ENCODE results near the gene CCER1.
"Not testable (repeated sequence)": the region's sequence is repeated elsewhere in the genome, so short reads cannot be mapped to it uniquely, and the experiment has no call there.

CCER1 gene

DNA sequence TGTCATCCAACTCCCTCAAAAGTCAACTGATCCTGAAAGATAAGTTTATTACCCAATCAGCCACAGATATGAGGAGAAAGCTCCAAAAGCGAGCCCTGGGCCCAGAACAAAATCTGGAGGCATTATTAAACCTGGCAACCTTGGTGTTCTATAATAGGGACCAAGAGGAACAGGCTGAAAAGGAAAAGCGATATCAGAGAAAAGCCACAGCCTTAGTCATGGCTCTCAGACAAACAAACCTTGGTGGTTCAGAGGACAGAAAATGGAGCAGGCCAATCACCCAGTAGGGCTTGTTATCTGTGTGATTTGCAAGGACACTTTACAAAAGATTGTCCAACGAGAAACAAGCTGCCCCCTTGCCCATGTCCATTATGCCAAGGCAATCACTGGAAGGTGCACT, 30.4 kb upstream of the CCER1 start:
- Histone ChIP-seq H3K27me3 (ENCODE audit: control insufficient read depth, insufficient read depth, low read length) (peaks cover 51% of the 10 kb centered on the region), H3K4me1 (ENCODE audit: control insufficient read depth, insufficient read depth, low read length) (peaks cover 18% of the 10 kb centered on the region)
- not testable (repeated sequence) for H3K27ac ChIP-seq (ENCODE audit: low read depth, low read length); H3K36me3 ChIP-seq (ENCODE audit: control insufficient read depth, insufficient read depth, low read length); H3K9ac ChIP-seq (ENCODE audit: low read depth, low read length); H3K9me3 ChIP-seq (ENCODE audit: control insufficient read depth, insufficient read depth, low read length); H3K4me3 ChIP-seq (ENCODE audit: low read depth, low read length)

GRCh38 chr12:90984114-90984513, 29.1 kb upstream of the CCER1 start:
- H3K27me3 ChIP-seq (ENCODE audit: control insufficient read depth, insufficient read depth, low read length): peaks cover 60% of the 10 kb centered on the region
- H3K9me3 ChIP-seq (ENCODE audit: control insufficient read depth, insufficient read depth, low read length): peaks cover 3% of the 10 kb centered on the region; the same call in 1 of the 2 replicates
- H3K4me1 ChIP-seq (ENCODE audit: control insufficient read depth, insufficient read depth, low read length): peaks cover 18% of the 10 kb centered on the region
- no peak overlapping the region for H3K9ac ChIP-seq (ENCODE audit: low read depth, low read length)
- peak overlapping the region; percentile 40 for H3K4me3 ChIP-seq (ENCODE audit: low read depth, low read length)
- H3K27ac ChIP-seq (ENCODE audit: low read depth, low read length): peak overlapping the region; percentile 59
- no peaks in the 10 kb centered on the region for H3K36me3 ChIP-seq (ENCODE audit: control insufficient read depth, insufficient read depth, low read length)

- H3K9me3 ChIP-seq (ENCODE audit: control insufficient read depth, insufficient read depth, low read length): peaks cover 3% of the 10 kb centered on the region; the same call in 1 of the 2 replicates
- H3K27ac ChIP-seq (ENCODE audit: low read depth, low read length): no peak overlapping the region
- H3K36me3 ChIP-seq (ENCODE audit: control insufficient read depth, insufficient read depth, low read length): no peaks in the 10 kb centered on the region
- peaks cover 20% of the 10 kb centered on the region for H3K4me1 ChIP-seq (ENCODE audit: control insufficient read depth, insufficient read depth, low read length)
- H3K4me3 ChIP-seq (ENCODE audit: low read depth, low read length): no peak overlapping the region
- H3K9ac ChIP-seq (ENCODE audit: low read depth, low read length): no peak overlapping the region
- peaks cover 60% of the 10 kb centered on the region for H3K27me3 ChIP-seq (ENCODE audit: control insufficient read depth, insufficient read depth, low read length)
These were observed 27.2 kb upstream of the CCER1 start for GRCh38 chr12:90982170-90982569.

- Histone ChIP-seq H3K36me3 (ENCODE audit: control insufficient read depth, insufficient read depth, low read length) (no peaks in the 10 kb centered on the region), H3K9ac (ENCODE audit: low read depth, low read length) (no peak overlapping the region), H3K4me1 (ENCODE audit: control insufficient read depth, insufficient read depth, low read length) (peaks cover 20% of the 10 kb centered on the region), H3K9me3 (ENCODE audit: control insufficient read depth, insufficient read depth, low read length) (no peaks in the 10 kb centered on the region), H3K4me3 (ENCODE audit: low read depth, low read length) (no peak overlapping the region), H3K27ac (ENCODE audit: low read depth, low read length) (no peak overlapping the region), H3K27me3 (ENCODE audit: control insufficient read depth, insufficient read depth, low read length) (peaks cover 42% of the 10 kb centered on the region)
These were observed 25.0 kb upstream of the CCER1 start for GRCh38 chr12:90979951-90980350.

- no peaks in the 10 kb centered on the region for H3K36me3 ChIP-seq (ENCODE audit: control insufficient read depth, insufficient read depth, low read length)
- H3K9me3 ChIP-seq (ENCODE audit: control insufficient read depth, insufficient read depth, low read length): no peaks in the 10 kb centered on the region
- no peak overlapping the region for H3K9ac ChIP-seq (ENCODE audit: low read depth, low read length)
- H3K4me1 ChIP-seq (ENCODE audit: control insufficient read depth, insufficient read depth, low read length): peaks cover 14% of the 10 kb centered on the region
- peaks cover 42% of the 10 kb centered on the region for H3K27me3 ChIP-seq (ENCODE audit: control insufficient read depth, insufficient read depth, low read length)
- H3K4me3 ChIP-seq (ENCODE audit: low read depth, low read length): no peak overlapping the region
- H3K27ac ChIP-seq (ENCODE audit: low read depth, low read length): no peak overlapping the region
These were observed 24.0 kb upstream of the CCER1 start for GRCh38 chr12:90979019-90979418.

DNA sequence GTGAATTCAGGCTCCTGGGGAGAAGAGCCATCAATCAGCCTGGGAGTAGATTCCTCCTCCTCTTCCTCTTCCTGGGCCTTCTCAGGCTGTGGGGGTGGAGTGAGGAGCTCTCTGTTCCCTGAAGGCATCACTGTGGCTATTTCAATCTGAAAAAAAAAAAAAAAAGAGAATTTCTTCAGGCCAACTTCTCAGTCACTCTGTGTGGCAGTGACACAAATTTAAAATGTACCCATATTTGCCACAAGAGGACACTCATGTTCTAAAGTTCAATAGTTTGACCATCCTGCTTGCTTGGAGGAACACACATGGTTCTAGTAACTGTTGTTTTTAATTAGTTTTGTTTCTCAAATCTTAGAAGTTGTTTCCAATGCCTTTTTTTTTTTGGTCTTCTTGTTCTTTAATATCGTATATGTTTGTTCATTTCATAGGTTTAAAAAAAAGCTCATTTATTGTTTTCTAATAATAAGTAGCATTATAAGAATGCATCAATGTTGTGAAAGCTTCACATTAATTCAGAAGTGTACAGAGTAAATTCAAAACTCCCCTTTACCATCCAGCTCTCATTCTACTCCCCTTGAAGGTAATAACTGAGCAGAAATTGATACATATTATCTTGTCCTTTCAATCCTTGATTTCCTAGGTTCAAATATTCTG, 23.3 kb upstream of the CCER1 start:
- Histone ChIP-seq H3K27ac (ENCODE audit: low read depth, low read length) (no peak overlapping the region), H3K9me3 (ENCODE audit: control insufficient read depth, insufficient read depth, low read length) (no peaks in the 10 kb centered on the region), H3K4me3 (ENCODE audit: low read depth, low read length) (no peak overlapping the region), H3K9ac (ENCODE audit: low read depth, low read length) (no peak overlapping the region), H3K27me3 (ENCODE audit: control insufficient read depth, insufficient read depth, low read length) (peaks cover 38% of the 10 kb centered on the region), H3K36me3 (ENCODE audit: control insufficient read depth, insufficient read depth, low read length) (no peaks in the 10 kb centered on the region), H3K4me1 (ENCODE audit: control insufficient read depth, insufficient read depth, low read length) (peaks cover 6% of the 10 kb centered on the region)

- Histone ChIP-seq H3K27ac (ENCODE audit: low read depth, low read length) (no peak overlapping the region), H3K9me3 (ENCODE audit: control insufficient read depth, insufficient read depth, low read length) (no peaks in the 10 kb centered on the region), H3K4me1 (ENCODE audit: control insufficient read depth, insufficient read depth, low read length) (0 out of 2 replicates have a peak, but pooled peaks cover 3% of the 10 kb centered on the region), H3K36me3 (ENCODE audit: control insufficient read depth, insufficient read depth, low read length) (no peaks in the 10 kb centered on the region), H3K27me3 (ENCODE audit: control insufficient read depth, insufficient read depth, low read length) (peaks cover 28% of the 10 kb centered on the region), H3K9ac (ENCODE audit: low read depth, low read length) (no peak overlapping the region), H3K4me3 (ENCODE audit: low read depth, low read length) (no peak overlapping the region)
These were observed 22.2 kb upstream of the CCER1 start for GRCh38 chr12:90977224-90977623.

DNA sequence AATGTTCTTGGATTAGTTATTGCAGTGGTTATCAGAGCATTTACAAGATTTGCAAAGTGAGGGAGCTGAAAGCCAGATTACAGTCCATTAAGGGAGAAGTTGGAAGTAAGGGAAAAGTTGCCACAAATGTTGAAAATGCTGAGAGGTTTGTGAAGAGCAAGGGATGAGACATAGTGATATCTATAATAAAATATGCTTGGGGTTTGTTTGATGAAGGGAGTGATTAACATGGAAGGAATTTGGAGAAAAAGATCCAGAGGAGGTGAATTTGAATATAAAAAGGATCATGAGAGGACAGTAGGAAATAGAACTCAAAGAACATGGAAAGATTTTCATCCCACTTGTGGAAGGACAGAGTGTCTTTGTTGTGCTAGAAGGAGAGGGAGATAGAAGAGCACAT, 19.3 kb upstream of the CCER1 start:
- Histone ChIP-seq H3K4me1 (ENCODE audit: control insufficient read depth, insufficient read depth, low read length) (0 out of 2 replicates have a peak, but pooled peaks cover 3% of the 10 kb centered on the region), H3K9ac (ENCODE audit: low read depth, low read length) (no peak overlapping the region), H3K4me3 (ENCODE audit: low read depth, low read length) (no peak overlapping the region), H3K27ac (ENCODE audit: low read depth, low read length) (no peak overlapping the region), H3K36me3 (ENCODE audit: control insufficient read depth, insufficient read depth, low read length) (no peaks in the 10 kb centered on the region), H3K9me3 (ENCODE audit: control insufficient read depth, insufficient read depth, low read length) (no peaks in the 10 kb centered on the region), H3K27me3 (ENCODE audit: control insufficient read depth, insufficient read depth, low read length) (no peaks in the 10 kb centered on the region)

DNA sequence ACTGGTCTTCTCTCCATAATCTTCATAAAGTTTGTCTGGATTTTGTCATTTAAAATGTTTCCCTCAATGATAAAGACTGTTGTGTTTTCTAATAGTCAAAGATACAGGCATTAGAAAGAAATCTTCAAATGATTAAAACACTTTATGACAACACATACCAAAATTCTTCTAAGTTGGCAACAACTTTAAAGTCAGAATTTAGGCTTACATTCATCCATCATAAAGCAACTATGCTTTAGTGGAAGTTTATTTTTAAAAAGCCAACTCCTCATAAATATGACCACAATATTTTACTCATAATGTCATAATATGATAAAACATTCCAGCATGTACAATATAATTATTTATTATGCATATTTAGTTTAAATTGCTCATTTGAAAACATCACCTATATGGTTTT, 17.2 kb upstream of the CCER1 start:
- Histone ChIP-seq H3K27ac (ENCODE audit: low read depth, low read length) (no peak overlapping the region), H3K36me3 (ENCODE audit: control insufficient read depth, insufficient read depth, low read length) (no peaks in the 10 kb centered on the region), H3K27me3 (ENCODE audit: control insufficient read depth, insufficient read depth, low read length) (no peaks in the 10 kb centered on the region), H3K9ac (ENCODE audit: low read depth, low read length) (no peak overlapping the region), H3K4me1 (ENCODE audit: control insufficient read depth, insufficient read depth, low read length) (no peaks in the 10 kb centered on the region), H3K4me3 (ENCODE audit: low read depth, low read length) (no peak overlapping the region), H3K9me3 (ENCODE audit: control insufficient read depth, insufficient read depth, low read length) (no peaks in the 10 kb centered on the region)

DNA sequence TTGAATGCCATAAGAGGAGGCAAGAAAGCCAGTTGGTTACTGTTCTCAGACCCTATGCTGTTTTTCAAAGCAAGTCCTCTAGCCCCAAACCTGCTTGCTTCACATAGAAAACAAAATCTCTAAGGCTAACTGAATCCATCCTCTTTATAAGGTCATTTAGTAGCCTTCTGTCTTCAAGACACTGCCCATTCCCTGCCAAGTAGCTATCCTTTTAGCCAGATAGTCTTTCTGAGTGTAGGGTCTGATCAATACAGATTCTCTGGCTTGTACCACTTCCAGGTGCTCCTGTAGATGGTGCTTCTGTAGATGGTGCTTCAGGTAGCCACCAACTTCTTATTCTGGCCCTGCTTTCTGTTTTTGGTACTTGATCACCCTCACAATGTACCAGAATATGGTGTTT, 15.9 kb upstream of the CCER1 start:
- Histone ChIP-seq H3K9me3 (ENCODE audit: control insufficient read depth, insufficient read depth, low read length) (no peaks in the 10 kb centered on the region), H3K27me3 (ENCODE audit: control insufficient read depth, insufficient read depth, low read length) (no peaks in the 10 kb centered on the region), H3K4me3 (ENCODE audit: low read depth, low read length) (no peak overlapping the region), H3K9ac (ENCODE audit: low read depth, low read length) (no peak overlapping the region), H3K4me1 (ENCODE audit: control insufficient read depth, insufficient read depth, low read length) (no peaks in the 10 kb centered on the region), H3K27ac (ENCODE audit: low read depth, low read length) (no peak overlapping the region), H3K36me3 (ENCODE audit: control insufficient read depth, insufficient read depth, low read length) (no peaks in the 10 kb centered on the region)

GRCh38 chr12:90970471-90970870, 15.5 kb upstream of the CCER1 start:
- Histone ChIP-seq H3K9ac (ENCODE audit: low read depth, low read length) (no peak overlapping the region), H3K27me3 (ENCODE audit: control insufficient read depth, insufficient read depth, low read length) (no peaks in the 10 kb centered on the region), H3K4me3 (ENCODE audit: low read depth, low read length) (no peak overlapping the region), H3K27ac (ENCODE audit: low read depth, low read length) (no peak overlapping the region), H3K9me3 (ENCODE audit: control insufficient read depth, insufficient read depth, low read length) (no peaks in the 10 kb centered on the region), H3K36me3 (ENCODE audit: control insufficient read depth, insufficient read depth, low read length) (no peaks in the 10 kb centered on the region), H3K4me1 (ENCODE audit: control insufficient read depth, insufficient read depth, low read length) (no peaks in the 10 kb centered on the region)
